Heart left ventricle (tissue), 16 donors: Measurements from ENCODE around the gene PDPR. TPM values are rescaled to one million over a fixed set of nuclear protein-coding genes. Genes with fewer than 3 reads are reported as not detected.
"Not testable (repeated sequence)": the region's sequence is repeated elsewhere in the genome, so short reads cannot be mapped to it uniquely, and the experiment has no call there.

Experiments
- ATAC-seq, 4 donors: fragments of 200-7000 bp; cut with Tn5 transposase; one replicate each; pipeline ENCODE4 v1.9.1; 2020 to 2022; ENCODE audit warnings: moderate library complexity in 4 of 4, mild to moderate bottlenecking in 3 of 4, moderate number of reproducible peaks in 1 of 4
- DNase-seq, 5 donors: peaks; one replicate each; pipeline ENCODE4 v3.0.0-alpha.2; 2020
- H3K27ac ChIP-seq, 12 donors: fragments of 200-600 bp; sonication (generic) in 4 of 12; one replicate each; pipeline versions ENCODE4 v1.5.0 to v1.8.0; 2016 to 2022; ENCODE audit warnings: mild to moderate bottlenecking in 2 of 12
- H3K27me3 ChIP-seq, 9 donors: fragments of 200-600 bp; sonication (generic) in 2 of 9; one replicate each; pipeline versions ENCODE4 v1.5.1 to v1.8.0; 2016 to 2022; ENCODE audit warnings: mild to moderate bottlenecking in 3 of 9
- H3K36me3 ChIP-seq, 9 donors: fragments of 200-600 bp; sonication (generic) in 2 of 9; one replicate each; pipeline versions ENCODE4 v1.5.0 to v1.8.0; 2018 to 2022; ENCODE audit warnings: mild to moderate bottlenecking in 2 of 9
- H3K4me1 ChIP-seq, 12 donors: fragments of 200-600 bp; sonication (generic) in 4 of 12; one replicate each; pipeline versions ENCODE4 v1.5.0 to v1.8.0; 2016 to 2022; ENCODE audit warnings: mild to moderate bottlenecking in 3 of 12
- H3K4me3 ChIP-seq, 12 donors: fragments of 200-600 bp; sonication (generic) in 4 of 12; one replicate each; pipeline versions ENCODE4 v1.5.0 to v1.8.0; 2017 to 2022; ENCODE audit warnings: mild to moderate bottlenecking in 9 of 12, moderate library complexity in 4 of 12
- H3K9me3 ChIP-seq, 12 donors: fragments of 200-600 bp; sonication (generic) in 4 of 12; one replicate each; pipeline versions ENCODE4 v1.5.0 to v1.8.0; 2016 to 2022; ENCODE audit warnings: mild to moderate bottlenecking in 1 of 12
- WGBS, 4 donors: extraction: QIAGEN DNeasy Blood & Tissue Kit in 2 of 4; methylation state at CpG; one replicate each; pipeline versions ENCODE4 v1.1.5 to v1.1.7; 2013 to 2018; 5-methylcytosine and 5-hydroxymethylcytosine counted together
- intact Hi-C, 10 donors: fragments of 100-400 bp; cut with DNase I; formaldehyde crosslinking; loops; one replicate each; pipeline versions ENCODE4 v1.11.1 to v1.14.2; 2022
- polyA plus RNA-seq, 2 donors: library from polyadenylated mRNA; stranded (reverse); fragments of 200-250 nt; gene quantifications; one replicate each; pipeline ENCODE4 v1.2.3, GENCODE V29; 2013
- total RNA-seq, 9 donors: library from RNA; depleted of rRNA in 2 of 9; stranded (reverse); fragments of >200 nt in 2 of 9; fragmentation: NEBNext Ultra II Directional in 3 of 9; extraction: Animal tissue kit (Norgen Biotek cat#: 25700) in 3 of 9; gene quantifications; one replicate each; pipeline versions ENCODE4 v1.1.0 to v1.2.4, GENCODE V29; 2016 to 2023
- donor health status: ischemic (EF 13 %, LVEDD 7.1; RV severe dilation, severe dysfunction).
- donor health status: healthy with polysubstance abuse.
- donor health status: DM: no; HTN: yes; CAD: no.
- donor health status: DM: no; HTN: no; CAD: no.
- donor health status: ischemic (EF 25% LVEDD 6.9; RV normal size, moderate dysfunction).
- donor health status: ischemic (EF 25% LVEDD 5.7; RV mildly dilated, moderate dysfunction).
- donor health status: healthy.
- donor health status: DM: yes; HTN: yes; CAD: no.
- donor health status: ischemic (EF 35%, LVEDD 5.7; RV mildly dilated, moderate dysfunction).
- donor health status: nonischemic (EF 11% LVEDD 7.7; RV severe dilation, severe dysfunction).
- donor health status: DM: yes; HTN: yes; CAD: no.
- donor health status: PGD.
- donor health status: ischemic (EF 29% LVEDD 5.4; RV normal size, mild dysfunction).
- donor health status: nonischemic (EF 23%, LVEDD 6.1; RV moderate dilation, normal function).

Gene PDPR
- total and polyA plus RNA-seq, 11 donors, result 7.7 to 38.3 (median 27.1) TPM

GRCh38 chr16:70088877-70089276, 25.3 kb upstream of the PDPR start:
- H3K4me1 ChIP-seq, H3K36me3 ChIP-seq, ATAC-seq, H3K27ac ChIP-seq, H3K9me3 ChIP-seq, intact Hi-C loops, H3K27me3 ChIP-seq, H3K4me3 ChIP-seq, DNase-seq: not testable (repeated sequence)
- WGBS, 4 donors, result 43 to 100% methylated on average over 1 of the region's 4 CpGs; no CpG with 5 or more reads in 2 of the 4 donors

DNA sequence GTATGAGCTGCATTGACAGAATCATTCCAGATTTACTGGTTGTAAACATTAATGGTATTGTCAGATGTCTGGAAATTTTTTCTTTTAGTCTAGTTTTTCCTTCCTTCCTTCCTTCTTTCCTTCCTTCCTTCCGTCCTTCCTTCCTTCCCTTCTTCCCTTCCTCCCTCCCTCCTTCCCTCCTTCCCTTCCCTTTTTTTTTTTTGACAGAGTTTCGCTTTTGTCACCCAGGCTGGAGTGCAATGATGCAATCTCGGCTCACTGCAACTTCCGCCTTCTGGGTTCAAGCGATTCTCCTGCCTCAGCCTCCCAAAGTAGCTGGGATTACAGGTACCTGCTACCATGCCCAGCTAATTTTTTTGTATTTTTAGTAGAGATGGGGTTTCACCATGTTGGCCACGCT, 24.8 kb upstream of the PDPR start:
- H3K9me3 ChIP-seq, H3K36me3 ChIP-seq, DNase-seq, H3K27ac ChIP-seq, H3K4me3 ChIP-seq, ATAC-seq, intact Hi-C loops, H3K27me3 ChIP-seq, H3K4me1 ChIP-seq: not testable (repeated sequence)
- WGBS, 4 donors, result 79 to 85% (median 83%) methylated on average over 4 to 6 of the region's 6 CpGs

- H3K4me3 ChIP-seq, ATAC-seq, H3K27me3 ChIP-seq, intact Hi-C loops, H3K9me3 ChIP-seq, H3K36me3 ChIP-seq, H3K27ac ChIP-seq, DNase-seq, H3K4me1 ChIP-seq: not testable (repeated sequence)
- WGBS, 4 donors, result 50 to 78% (median 60%) methylated on average over 3 to 4 of the region's 4 CpGs
Observed at GRCh38 chr16:70091104-70091503, 23.0 kb upstream of the PDPR start.

DNA sequence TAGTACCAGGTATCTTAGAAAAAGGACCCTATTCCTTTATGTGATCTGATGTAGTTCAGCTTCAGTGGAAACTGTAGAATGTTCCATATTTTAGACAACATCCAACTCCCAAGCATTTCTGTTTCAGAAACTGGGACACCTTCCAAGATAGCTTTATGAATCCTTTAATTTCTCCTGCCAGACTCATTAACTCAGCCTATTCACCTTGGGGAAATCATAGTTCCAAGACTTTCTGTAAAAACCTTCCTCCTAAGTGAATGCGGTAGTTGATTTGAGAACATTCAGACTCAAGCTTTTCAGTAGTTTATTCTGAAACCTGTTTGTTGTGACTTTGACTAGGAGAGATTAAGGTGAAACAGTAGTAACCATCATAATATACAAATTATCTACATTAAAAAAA, 20.0 kb upstream of the PDPR start:
- H3K4me3 ChIP-seq, ATAC-seq, H3K9me3 ChIP-seq, intact Hi-C loops, H3K27me3 ChIP-seq, H3K27ac ChIP-seq, DNase-seq, H3K36me3 ChIP-seq, H3K4me1 ChIP-seq: not testable (repeated sequence)
- 56 to 73% (median 69%) methylated on average over 1 of the region's 1 CpG for WGBS, 4 donors

DNA sequence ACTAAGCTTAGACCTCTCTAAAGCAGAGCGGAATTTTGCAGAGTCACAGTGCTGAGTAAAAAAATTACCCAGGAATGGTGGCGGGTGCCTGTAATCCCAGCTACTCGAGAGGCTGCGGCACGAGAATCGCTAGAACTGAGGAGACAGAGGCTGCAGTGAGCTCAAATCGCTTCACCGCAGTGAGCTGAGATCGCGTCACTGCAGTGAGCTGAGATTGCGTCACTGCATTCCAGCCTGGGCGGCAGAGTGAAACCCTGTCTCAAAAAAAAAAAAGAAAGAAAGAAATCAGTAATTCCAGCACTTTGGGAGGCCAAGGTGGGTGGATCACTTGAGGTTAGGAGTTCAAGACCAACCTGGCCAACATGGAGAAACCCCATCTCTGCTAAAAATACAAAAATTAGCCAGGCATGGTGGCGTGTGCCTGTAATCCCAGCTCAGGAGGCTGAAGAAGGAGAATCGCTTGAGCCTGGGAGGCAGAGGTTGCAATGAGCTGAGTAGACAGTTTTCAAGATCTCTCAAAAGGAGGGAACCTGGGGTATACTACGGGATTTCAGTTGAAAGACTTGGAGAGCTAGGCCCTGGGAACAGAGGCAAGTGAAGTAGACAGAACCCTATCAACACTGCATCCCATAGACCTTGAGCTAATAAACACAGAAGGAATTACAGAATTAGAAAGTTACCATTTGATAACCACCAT, 4.4 kb upstream of the PDPR start:
- H3K4me3 ChIP-seq, H3K27ac ChIP-seq, intact Hi-C loops, H3K36me3 ChIP-seq, H3K9me3 ChIP-seq, H3K4me1 ChIP-seq, ATAC-seq, H3K27me3 ChIP-seq, DNase-seq: not testable (repeated sequence)
- 87 to 92% (median 91%) methylated on average over 15 of the region's 15 CpGs for WGBS, 4 donors

GRCh38 chr16:70112162-70112561, 2.0 kb upstream of the PDPR start:
- H3K27me3 ChIP-seq, intact Hi-C loops, H3K4me3 ChIP-seq, H3K27ac ChIP-seq, H3K9me3 ChIP-seq, H3K36me3 ChIP-seq, DNase-seq, ATAC-seq: not testable (repeated sequence)
- 92 to 98% (median 97%) methylated on average over 4 to 6 of the region's 6 CpGs for WGBS, 4 donors
- H3K4me1 ChIP-seq, result peaks cover 0 to 10% (median 4%) of the 10 kb centered on the region in 12 donors

GRCh38 chr16:70113599-70113981, 542 bp upstream of the PDPR start:
- H3K36me3 ChIP-seq, DNase-seq, H3K9me3 ChIP-seq, intact Hi-C loops, H3K27me3 ChIP-seq: not testable (repeated sequence)
- WGBS, 4 donors, result 0% methylated on average over 2 of the region's 15 CpGs; no CpG with 5 or more reads in 3 of the 4 donors
- ATAC-seq, result peak; percentile 49 to 59 (median 51)
- Histone ChIP-seq H3K4me1 (peaks cover 0 to 12% (median 4%) of the 10 kb centered on the region in 12 donors), H3K27ac (peak overlapping the region; percentile 67 to 89 (median 80)), H3K4me3 (peak overlapping the region; percentile 56 to 93 (median 76))

DNA sequence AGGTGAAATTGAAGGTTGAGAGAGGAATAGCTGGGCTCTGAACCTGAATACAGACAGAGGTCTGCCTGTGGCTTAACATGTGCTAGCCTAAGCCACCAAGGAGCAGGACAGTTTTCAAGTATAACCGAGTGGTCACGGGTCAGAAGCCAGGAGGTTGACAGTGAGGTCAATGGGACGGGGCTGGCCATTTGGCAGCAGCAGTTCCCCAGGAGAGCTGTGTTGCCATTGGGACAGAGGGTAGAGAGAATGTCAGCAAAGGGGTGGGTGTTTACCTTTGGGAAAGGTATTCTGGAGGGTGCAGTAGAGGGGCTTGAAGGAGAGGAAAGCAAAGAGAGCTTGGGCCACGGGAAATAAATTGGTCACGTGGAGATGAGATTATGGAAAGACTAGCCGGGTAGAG, 4.2 kb downstream of the PDPR start:
- 80 to 82% (median 82%) methylated on average over 6 of the region's 6 CpGs for WGBS, 4 donors
- ATAC-seq, intact Hi-C loops, H3K4me1 ChIP-seq, H3K9me3 ChIP-seq, H3K27me3 ChIP-seq, DNase-seq, H3K4me3 ChIP-seq, H3K27ac ChIP-seq: not testable (repeated sequence)
- H3K36me3 ChIP-seq, result peaks cover 0 to 30% (median 21%) of the 10 kb centered on the region in 9 donors

- 91 to 100% methylated on average over 3 of the region's 3 CpGs; no CpG with 5 or more reads in 2 of the 4 donors for WGBS, 4 donors
Observed at GRCh38 chr16:70118776-70119175, 4.6 kb downstream of the PDPR start.

GRCh38 chr16:70120398-70120797, 6.3 kb downstream of the PDPR start:
- H3K9me3 ChIP-seq, H3K27ac ChIP-seq, ATAC-seq, DNase-seq, H3K4me1 ChIP-seq, H3K4me3 ChIP-seq, H3K27me3 ChIP-seq, intact Hi-C loops: not testable (repeated sequence)
- H3K36me3 ChIP-seq, result peaks cover 0 to 48% (median 35%) of the 10 kb centered on the region in 9 donors
- 89 to 93% (median 91%) methylated on average over 6 to 8 of the region's 8 CpGs for WGBS, 4 donors

More at GRCh38 chr16:70118776-70119175, 4.6 kb downstream of the PDPR start:
- peaks cover 0 to 35% (median 25%) of the 10 kb centered on the region in 9 donors for H3K36me3 ChIP-seq
- H3K9me3 ChIP-seq, H3K27me3 ChIP-seq, DNase-seq, H3K4me1 ChIP-seq, H3K4me3 ChIP-seq, intact Hi-C loops, ATAC-seq, H3K27ac ChIP-seq: not testable (repeated sequence)

DNA sequence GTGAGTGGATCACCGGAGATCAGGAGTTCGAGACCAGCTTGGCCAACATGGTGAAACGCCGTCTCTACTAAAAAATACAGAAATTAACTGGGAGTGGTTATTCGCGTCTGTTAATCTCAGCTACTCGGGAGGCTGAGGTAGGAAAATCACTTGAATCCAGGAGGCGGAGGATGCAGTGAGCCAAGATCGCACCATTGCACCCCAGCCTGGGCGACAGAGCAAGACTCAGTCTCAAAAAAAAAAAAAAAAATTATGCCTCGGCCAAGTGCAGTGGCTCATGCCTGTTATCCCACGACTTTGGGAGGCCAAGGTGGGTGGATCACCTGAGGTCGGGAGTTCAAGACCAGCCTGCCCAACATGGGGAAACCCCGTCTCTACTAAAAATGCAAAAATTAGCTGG, 9.7 kb downstream of the PDPR start:
- 90 to 95% (median 92%) methylated on average over 14 of the region's 14 CpGs for WGBS, 4 donors
- DNase-seq, intact Hi-C loops, ATAC-seq, H3K4me3 ChIP-seq, H3K27ac ChIP-seq, H3K4me1 ChIP-seq, H3K9me3 ChIP-seq, H3K27me3 ChIP-seq: not testable (repeated sequence)
- H3K36me3 ChIP-seq, result peaks cover 0 to 75% (median 63%) of the 10 kb centered on the region in 9 donors
